HUES64 (cell line): Measurements from ENCODE around the gene C9orf50.
"Not testable (repeated sequence)": the region's sequence is repeated elsewhere in the genome, so short reads cannot be mapped to it uniquely, and the experiment has no call there.

Source experiments
- H3K27ac ChIP-seq: 2 replicates; pipeline ENCODE4 v1.7.0; 2013; ENCODE audit warnings: low read depth, low read length, inconsistent platforms
- H3K27me3 ChIP-seq: 2 replicates; pipeline ENCODE4 v1.6.1; 2013; ENCODE audit warnings: mild to moderate bottlenecking, low read length; ENCODE audit not compliant: insufficient read depth
- H3K36me3 ChIP-seq: 2 replicates; pipeline ENCODE4 v1.6.1; 2013; ENCODE audit warnings: mild to moderate bottlenecking, low read length; ENCODE audit not compliant: insufficient read depth
- H3K4me1 ChIP-seq: 2 replicates; pipeline ENCODE4 v1.6.1; 2013; ENCODE audit warnings: mild to moderate bottlenecking, low read length, moderate library complexity; ENCODE audit not compliant: insufficient read depth
- H3K4me3 ChIP-seq: 2 replicates; pipeline ENCODE4 v1.5.1; 2013; ENCODE audit warnings: mild to moderate bottlenecking, low read length, moderate library complexity
- H3K9ac ChIP-seq: 2 replicates; pipeline ENCODE4 v1.6.1; 2013; ENCODE audit warnings: mild to moderate bottlenecking, low read depth, low read length
- H3K9me3 ChIP-seq: 2 replicates; pipeline ENCODE4 v1.6.1; 2013; ENCODE audit warnings: low read depth, low read length; ENCODE audit not compliant: insufficient read depth
- WGBS: fragments of 150-250, 120-280 bp; methylation state at CpG from one replicate; pipeline ENCODE4 v1.1.7; 2013; ENCODE audit warnings: missing lambda C conversion rate; 5-methylcytosine and 5-hydroxymethylcytosine counted together

Gene C9orf50

DNA sequence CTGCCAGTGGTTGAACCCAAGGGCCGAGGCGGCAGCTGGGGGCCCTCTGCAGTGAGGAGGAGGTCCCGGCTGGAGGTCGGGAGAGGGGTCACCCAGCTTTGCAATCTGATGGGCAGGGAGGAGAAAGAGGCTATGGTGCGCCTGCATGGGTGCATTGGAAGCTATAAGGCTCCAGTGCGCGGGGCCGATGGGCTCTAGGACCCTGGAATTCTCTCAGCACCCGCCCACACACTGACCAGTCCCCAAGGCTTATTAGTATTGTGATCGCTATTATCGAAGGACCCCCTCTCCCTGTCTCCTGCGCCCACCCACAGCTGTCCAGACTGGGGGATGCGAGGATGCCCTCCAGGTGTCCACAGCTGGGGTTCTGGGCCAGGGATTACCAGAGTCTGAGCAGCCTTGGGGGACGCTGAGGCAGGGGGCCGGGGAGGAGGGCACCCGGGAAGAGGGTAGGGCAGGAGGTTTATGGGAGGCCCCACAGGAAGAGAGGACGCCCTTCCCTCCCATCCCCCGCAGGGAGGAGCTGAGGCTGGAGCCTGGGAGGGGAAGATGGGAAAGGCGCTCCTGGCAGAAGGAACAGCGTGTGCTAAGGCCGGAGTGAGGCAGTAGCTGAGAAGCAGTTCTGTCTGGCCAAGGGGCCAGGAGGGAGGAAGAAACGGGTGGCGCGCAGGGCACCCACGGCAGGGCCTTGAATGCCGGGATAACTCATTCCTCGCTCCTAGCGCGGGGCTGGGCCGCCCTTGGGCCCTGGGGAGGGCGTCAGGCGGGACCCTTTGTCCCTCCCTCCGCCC lies 24.2 kb downstream of the C9orf50 start:
- Histone ChIP-seq H3K9me3 (no peaks in the 10 kb centered on the region), H3K4me3 (peak overlapping the region; percentile 63), H3K4me1 (peaks cover 27% of the 10 kb centered on the region), H3K36me3 (no peaks in the 10 kb centered on the region), H3K27ac (peak overlapping the region; percentile 75; the same call in 1 of the 2 replicates), H3K27me3 (peaks cover 29% of the 10 kb centered on the region), H3K9ac (peak overlapping the region; percentile 20; the same call in 1 of the 2 replicates)
- 3% methylated on average over 30 of the region's 33 CpGs for WGBS

GRCh38 chr9:129595903-129596540 lies 24.9 kb downstream of the C9orf50 start:
- H3K4me1 ChIP-seq: peaks cover 28% of the 10 kb centered on the region
- H3K9ac ChIP-seq: no peak overlapping the region
- H3K9me3 ChIP-seq: no peaks in the 10 kb centered on the region
- no peaks in the 10 kb centered on the region for H3K36me3 ChIP-seq
- peaks cover 29% of the 10 kb centered on the region for H3K27me3 ChIP-seq
- WGBS: 78% methylated on average over 6 of the region's 6 CpGs
- no peak overlapping the region for H3K27ac ChIP-seq
- peak overlapping the region; percentile 63 for H3K4me3 ChIP-seq

GRCh38 chr9:129595311-129595741 lies 25.6 kb downstream of the C9orf50 start:
- H3K36me3 ChIP-seq: no peaks in the 10 kb centered on the region
- H3K27ac ChIP-seq: no peak overlapping the region
- peaks cover 33% of the 10 kb centered on the region for H3K4me1 ChIP-seq
- no peak overlapping the region for H3K9ac ChIP-seq
- WGBS: 71% methylated on average over 5 of the region's 5 CpGs
- H3K27me3 ChIP-seq: peaks cover 35% of the 10 kb centered on the region
- H3K4me3 ChIP-seq: no peak overlapping the region
- no peaks in the 10 kb centered on the region for H3K9me3 ChIP-seq

DNA sequence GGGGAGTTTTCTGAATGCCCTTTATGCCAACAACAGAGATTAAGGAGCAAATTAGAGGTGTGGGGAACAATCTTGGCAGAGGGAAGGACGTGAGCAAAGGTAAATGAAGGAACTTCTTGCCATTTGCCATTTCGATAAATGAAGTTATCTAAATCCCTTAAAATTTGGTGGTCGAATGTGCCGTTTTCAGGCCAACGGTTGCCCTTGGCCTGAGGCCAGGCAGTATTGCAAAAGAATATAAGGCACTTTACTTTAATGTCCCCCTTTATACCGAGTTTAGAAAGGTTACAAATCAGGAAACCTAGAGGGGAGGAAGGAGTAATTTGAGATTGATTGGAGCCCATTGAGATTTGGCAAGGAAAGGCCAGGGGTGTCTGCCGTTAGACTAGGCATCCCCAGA lies 26.3 kb downstream of the C9orf50 start:
- H3K9ac ChIP-seq: no peak overlapping the region
- no peak overlapping the region for H3K27ac ChIP-seq
- H3K4me3 ChIP-seq: no peak overlapping the region
- H3K36me3 ChIP-seq: no peaks in the 10 kb centered on the region
- WGBS: 89% methylated on average over 7 of the region's 7 CpGs
- peaks cover 33% of the 10 kb centered on the region for H3K4me1 ChIP-seq
- peaks cover 35% of the 10 kb centered on the region for H3K27me3 ChIP-seq
- no peaks in the 10 kb centered on the region for H3K9me3 ChIP-seq

- not testable (repeated sequence) for H3K9me3 ChIP-seq, H3K9ac ChIP-seq, H3K27ac ChIP-seq, H3K36me3 ChIP-seq, H3K4me3 ChIP-seq
- peaks cover 39% of the 10 kb centered on the region for H3K27me3 ChIP-seq
- H3K4me1 ChIP-seq: peaks cover 26% of the 10 kb centered on the region
- WGBS: 83% methylated on average over 10 of the region's 10 CpGs
Measured at GRCh38 chr9:129592790-129593189, 28.1 kb downstream of the C9orf50 start.

- Histone ChIP-seq H3K4me3 (no peak overlapping the region), H3K9ac (no peak overlapping the region)
Measured at GRCh38 chr9:129591916-129592315, 29.0 kb downstream of the C9orf50 start.

DNA sequence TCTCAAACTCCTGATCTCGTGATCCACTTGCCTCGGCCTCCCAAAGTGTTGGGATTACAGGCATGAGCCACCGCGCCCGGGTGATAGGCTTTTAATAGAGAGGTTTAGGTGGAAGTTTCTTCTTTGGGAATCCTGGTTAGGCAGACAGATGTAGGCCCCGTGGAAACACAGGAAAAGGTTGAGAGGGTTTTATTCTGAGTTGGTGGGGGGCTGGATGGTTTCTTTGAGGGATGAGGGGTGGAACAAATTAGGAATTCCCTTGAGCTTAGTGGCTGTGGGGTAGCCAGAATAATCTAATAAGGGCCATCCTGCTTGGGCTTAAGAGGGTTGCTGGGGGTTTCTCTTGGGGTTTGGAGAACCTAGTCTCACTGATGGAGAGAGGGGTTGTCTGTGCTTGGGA lies 30.4 kb downstream of the C9orf50 start:
- H3K4me3 ChIP-seq: no peak overlapping the region
- H3K9ac ChIP-seq: no peak overlapping the region
- peaks cover 37% of the 10 kb centered on the region for H3K27me3 ChIP-seq
- no peak overlapping the region for H3K27ac ChIP-seq
- 84% methylated on average over 6 of the region's 6 CpGs for WGBS
- H3K4me1 ChIP-seq: peaks cover 21% of the 10 kb centered on the region
- H3K36me3 ChIP-seq: no peaks in the 10 kb centered on the region
- no peaks in the 10 kb centered on the region for H3K9me3 ChIP-seq

More at GRCh38 chr9:129591916-129592315, 29.0 kb downstream of the C9orf50 start:
- Histone ChIP-seq H3K4me1 (peaks cover 27% of the 10 kb centered on the region), H3K27ac (no peak overlapping the region), H3K36me3 (no peaks in the 10 kb centered on the region), H3K9me3 (no peaks in the 10 kb centered on the region), H3K27me3 (peaks cover 38% of the 10 kb centered on the region)
- 17% methylated on average over 5 of the region's 5 CpGs for WGBS

DNA sequence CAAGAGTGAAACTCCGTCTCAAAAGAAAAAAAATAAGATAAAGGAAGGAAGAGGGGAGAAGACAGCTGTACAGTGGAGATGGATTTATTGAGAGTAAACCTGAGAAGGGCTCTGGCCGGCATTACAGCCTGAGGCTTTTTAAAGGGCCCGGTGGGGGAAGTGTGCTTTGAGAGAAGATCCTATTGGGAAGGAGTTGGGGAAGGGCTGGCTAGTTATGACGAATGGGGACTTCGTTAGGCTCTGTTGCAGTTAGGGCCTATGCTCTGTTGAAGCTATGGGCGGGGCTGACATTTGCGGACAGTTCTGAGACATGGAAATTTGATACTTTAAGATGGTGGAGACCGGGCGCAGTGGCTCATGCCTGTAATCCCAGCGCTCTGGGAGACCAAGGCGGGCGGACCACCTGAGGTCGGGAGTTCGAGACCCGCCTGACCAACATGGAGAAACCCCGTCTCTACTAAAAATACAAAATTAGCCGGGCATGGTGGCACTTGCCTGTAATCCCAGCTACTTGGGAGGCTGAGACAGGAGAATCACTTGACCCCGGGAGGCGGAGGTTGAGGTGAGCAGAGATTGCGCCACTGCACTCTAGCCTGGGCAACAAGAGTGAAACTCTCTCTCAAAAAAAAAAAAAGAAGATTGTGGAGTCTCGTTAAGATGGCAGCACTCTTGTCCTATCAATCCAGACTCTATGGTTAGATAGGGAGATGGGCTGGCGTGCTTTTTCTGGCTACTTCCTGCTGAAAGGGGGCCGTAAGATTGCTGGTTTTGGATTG lies 33.2 kb downstream of the C9orf50 start:
- no peak overlapping the region for H3K4me3 ChIP-seq
- no peak overlapping the region for H3K27ac ChIP-seq
- no peak overlapping the region for H3K9ac ChIP-seq
- H3K36me3 ChIP-seq: no peaks in the 10 kb centered on the region
- WGBS: 81% methylated on average over 23 of the region's 23 CpGs
- peaks cover 16% of the 10 kb centered on the region for H3K4me1 ChIP-seq
- H3K27me3 ChIP-seq: peaks cover 21% of the 10 kb centered on the region; the same call in 1 of the 2 replicates
- H3K9me3 ChIP-seq: no peaks in the 10 kb centered on the region

DNA sequence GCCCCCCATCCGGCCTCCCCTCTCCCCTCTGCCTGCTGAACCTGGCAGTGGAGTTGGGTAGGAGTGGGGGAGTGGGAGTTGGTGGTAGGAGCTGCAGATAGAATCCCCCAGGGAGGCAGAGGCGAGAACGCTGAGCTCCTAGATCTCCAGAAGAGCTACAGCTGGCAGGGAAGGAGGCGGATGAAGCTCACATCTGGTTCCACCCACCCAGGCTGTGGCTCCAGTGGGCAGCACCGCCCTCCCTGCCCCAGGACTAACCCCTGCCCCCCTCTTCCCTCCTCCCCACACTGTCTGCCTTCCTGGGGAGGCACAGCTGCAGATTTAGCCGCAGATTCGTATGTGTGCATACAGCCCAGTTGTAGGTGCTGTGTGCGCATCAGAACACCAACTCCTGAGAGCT lies 34.2 kb downstream of the C9orf50 start:
- peaks cover 17% of the 10 kb centered on the region; the same call in 1 of the 2 replicates for H3K27me3 ChIP-seq
- 81% methylated on average over 8 of the region's 8 CpGs for WGBS
- H3K27ac ChIP-seq: no peak overlapping the region
- peaks cover 10% of the 10 kb centered on the region; the same call in 1 of the 2 replicates for H3K4me1 ChIP-seq
- H3K9me3 ChIP-seq: no peaks in the 10 kb centered on the region
- H3K36me3 ChIP-seq: no peaks in the 10 kb centered on the region
- H3K9ac ChIP-seq: no peak overlapping the region
- H3K4me3 ChIP-seq: no peak overlapping the region

- Histone ChIP-seq H3K9me3 (no peaks in the 10 kb centered on the region), H3K27me3 (peaks cover 17% of the 10 kb centered on the region; the same call in 1 of the 2 replicates), H3K27ac (no peak overlapping the region), H3K9ac (no peak overlapping the region), H3K36me3 (no peaks in the 10 kb centered on the region), H3K4me3 (no peak overlapping the region), H3K4me1 (peaks cover 9% of the 10 kb centered on the region; the same call in 1 of the 2 replicates)
- 86% methylated on average over 1 of the region's 1 CpG for WGBS
Measured at GRCh38 chr9:129586245-129586644, 34.7 kb downstream of the C9orf50 start.

- no peaks in the 10 kb centered on the region for H3K9me3 ChIP-seq
- no peak overlapping the region for H3K4me3 ChIP-seq
- no peak overlapping the region for H3K9ac ChIP-seq
- H3K4me1 ChIP-seq: 0 out of 2 replicates have a peak, but pooled peaks cover 4% of the 10 kb centered on the region
- WGBS: 100% methylated on average over 1 of the region's 1 CpG
- no peak overlapping the region for H3K27ac ChIP-seq
- H3K36me3 ChIP-seq: no peaks in the 10 kb centered on the region
- peaks cover 12% of the 10 kb centered on the region; the same call in 1 of the 2 replicates for H3K27me3 ChIP-seq
Measured at GRCh38 chr9:129585352-129585751, 35.5 kb downstream of the C9orf50 start.
